LNCAP (cell line): ENCODE measurements around the gene RTL9.

ENCODE experiments used
- CTCF ChIP-seq: fragments of 450-650 bp; IDR thresholded peaks from 2 replicates; pipeline ENCODE4 v1.5.1; 2017; ENCODE audit warnings: mild to moderate bottlenecking

The RTL9 gene

GRCh38 chrX:110317820-110318663, 40.6 kb upstream of the RTL9 start, which contains the start of gene AMMECR1:
TSS of gene AMMECR1 (minus strand) at chrX:110318085. CDS start at chrX:110318071, 14 bp downstream.
- TF ChIP-seq CTCF: no peak

- no peak for TF ChIP-seq CTCF
Observed at GRCh38 chrX:110318664-110318968, 40.0 kb upstream of the RTL9 start.

GRCh38 chrX:110320381-110320987, 38.2 kb upstream of the RTL9 start:
- no peak for TF ChIP-seq CTCF

- TF ChIP-seq CTCF: no peak
Observed at GRCh38 chrX:110321081-110321480, 37.6 kb upstream of the RTL9 start.

GRCh38 chrX:110321670-110322069, 37.0 kb upstream of the RTL9 start:
- TF ChIP-seq CTCF: no peak

GRCh38 chrX:110322603-110323002, 36.0 kb upstream of the RTL9 start:
- TF ChIP-seq CTCF: no peak

GRCh38 chrX:110326712-110327111, 31.9 kb upstream of the RTL9 start:
- no peak for TF ChIP-seq CTCF
